Measurements from ENCODE around the gene IQSEC3.
"Not testable (repeated sequence)": the region's sequence is repeated elsewhere in the genome, so short reads cannot be mapped to it uniquely, and the experiment has no call there.

DNA sequence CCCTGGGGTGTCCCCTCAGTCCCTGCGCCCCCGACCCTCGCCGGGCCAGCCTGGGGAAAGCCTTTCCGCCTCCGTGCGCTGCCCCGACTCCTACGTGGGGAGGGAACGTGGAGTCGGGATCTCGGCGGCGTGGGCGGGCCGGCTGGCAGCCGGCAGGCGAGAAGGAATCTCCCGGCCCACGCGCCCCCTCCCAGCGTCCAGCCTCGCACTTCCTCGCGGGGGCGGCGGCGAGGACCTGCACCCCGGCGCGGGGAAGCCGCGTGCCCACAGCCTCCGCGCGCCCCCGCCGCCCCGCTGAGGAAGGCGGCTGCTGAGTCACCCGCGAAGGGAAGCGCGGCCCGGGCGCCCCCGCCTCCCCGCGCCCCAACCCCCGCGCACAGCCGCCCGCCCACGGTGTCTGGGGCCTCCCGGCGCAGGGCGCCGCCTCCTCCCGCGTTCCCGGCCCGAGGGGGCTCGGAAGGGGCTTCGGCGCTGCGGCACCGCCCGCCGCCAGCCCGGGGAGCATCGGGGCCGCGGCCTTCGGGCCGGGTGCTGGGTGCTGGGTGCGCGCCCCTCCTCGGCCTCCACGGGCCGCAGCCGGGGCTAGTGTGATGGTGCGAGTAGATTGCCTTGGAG is 11.3 kb downstream of the IQSEC3 start:
- TF ChIP-seq TAF1 (CRISPR knock-in tag; IDR thresholded peaks at IDR 0.05); POLR2A (IDR thresholded peaks at IDR 0.05; ENCODE audit: insufficient read depth in 1 of 2, low read depth in 2 of 2, low read length in 2 of 2); GTF2F1 (IDR thresholded peaks at IDR 0.05; ENCODE audit: low read length); CHD2 (IDR thresholded peaks at IDR 0.05; ENCODE audit: low read depth, low read length): not testable (repeated sequence)
- TF ChIP-seq, protein P1, sequence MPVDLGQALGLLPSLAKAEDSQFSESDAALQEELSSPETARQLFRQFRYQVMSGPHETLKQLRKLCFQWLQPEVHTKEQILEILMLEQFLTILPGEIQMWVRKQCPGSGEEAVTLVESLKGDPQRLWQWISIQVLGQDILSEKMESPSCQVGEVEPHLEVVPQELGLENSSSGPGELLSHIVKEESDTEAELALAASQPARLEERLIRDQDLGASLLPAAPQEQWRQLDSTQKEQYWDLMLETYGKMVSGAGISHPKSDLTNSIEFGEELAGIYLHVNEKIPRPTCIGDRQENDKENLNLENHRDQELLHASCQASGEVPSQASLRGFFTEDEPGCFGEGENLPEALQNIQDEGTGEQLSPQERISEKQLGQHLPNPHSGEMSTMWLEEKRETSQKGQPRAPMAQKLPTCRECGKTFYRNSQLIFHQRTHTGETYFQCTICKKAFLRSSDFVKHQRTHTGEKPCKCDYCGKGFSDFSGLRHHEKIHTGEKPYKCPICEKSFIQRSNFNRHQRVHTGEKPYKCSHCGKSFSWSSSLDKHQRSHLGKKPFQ (CRISPR knock-in tag; IDR thresholded peaks at IDR 0.05; ENCODE audit: insufficient replicate concordance), result not testable (repeated sequence)
- TF ChIP-seq, protein P2, sequence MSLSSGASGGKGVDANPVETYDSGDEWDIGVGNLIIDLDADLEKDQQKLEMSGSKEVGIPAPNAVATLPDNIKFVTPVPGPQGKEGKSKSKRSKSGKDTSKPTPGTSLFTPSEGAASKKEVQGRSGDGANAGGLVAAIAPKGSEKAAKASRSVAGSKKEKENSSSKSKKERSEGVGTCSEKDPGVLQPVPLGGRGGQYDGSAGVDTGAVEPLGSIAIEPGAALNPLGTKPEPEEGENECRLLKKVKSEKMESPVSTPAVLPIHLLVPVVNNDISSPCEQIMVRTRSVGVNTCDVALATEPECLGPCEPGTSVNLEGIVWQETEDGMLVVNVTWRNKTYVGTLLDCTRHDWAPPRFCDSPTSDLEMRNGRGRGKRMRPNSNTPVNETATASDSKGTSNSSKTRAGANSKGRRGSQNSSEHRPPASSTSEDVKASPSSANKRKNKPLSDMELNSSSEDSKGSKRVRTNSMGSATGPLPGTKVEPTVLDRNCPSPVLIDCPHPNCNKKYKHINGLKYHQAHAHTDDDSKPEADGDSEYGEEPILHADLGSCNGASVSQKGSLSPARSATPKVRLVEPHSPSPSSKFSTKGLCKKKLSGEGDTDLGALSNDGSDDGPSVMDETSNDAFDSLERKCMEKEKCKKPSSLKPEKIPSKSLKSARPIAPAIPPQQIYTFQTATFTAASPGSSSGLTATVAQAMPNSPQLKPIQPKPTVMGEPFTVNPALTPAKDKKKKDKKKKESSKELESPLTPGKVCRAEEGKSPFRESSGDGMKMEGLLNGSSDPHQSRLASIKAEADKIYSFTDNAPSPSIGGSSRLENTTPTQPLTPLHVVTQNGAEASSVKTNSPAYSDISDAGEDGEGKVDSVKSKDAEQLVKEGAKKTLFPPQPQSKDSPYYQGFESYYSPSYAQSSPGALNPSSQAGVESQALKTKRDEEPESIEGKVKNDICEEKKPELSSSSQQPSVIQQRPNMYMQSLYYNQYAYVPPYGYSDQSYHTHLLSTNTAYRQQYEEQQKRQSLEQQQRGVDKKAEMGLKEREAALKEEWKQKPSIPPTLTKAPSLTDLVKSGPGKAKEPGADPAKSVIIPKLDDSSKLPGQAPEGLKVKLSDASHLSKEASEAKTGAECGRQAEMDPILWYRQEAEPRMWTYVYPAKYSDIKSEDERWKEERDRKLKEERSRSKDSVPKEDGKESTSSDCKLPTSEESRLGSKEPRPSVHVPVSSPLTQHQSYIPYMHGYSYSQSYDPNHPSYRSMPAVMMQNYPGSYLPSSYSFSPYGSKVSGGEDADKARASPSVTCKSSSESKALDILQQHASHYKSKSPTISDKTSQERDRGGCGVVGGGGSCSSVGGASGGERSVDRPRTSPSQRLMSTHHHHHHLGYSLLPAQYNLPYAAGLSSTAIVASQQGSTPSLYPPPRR (CRISPR knock-in tag; IDR thresholded peaks at IDR 0.05; ENCODE audit: borderline replicate concordance), result not testable (repeated sequence)
